ENCODE measurements around the gene SPDEF.

Gene SPDEF

GRCh38 chr6:34556031-34556471 lies at the start of gene SPDEF:
Gene SPDEF (minus strand): TSS chr6:34556329. CDS start chr6:34544455, 11,874 bp downstream.
- no peak for DNase-seq

GRCh38 chr6:34603707-34604106 lies 47.6 kb upstream of the SPDEF start:
- DNase-seq = no peak

DNA sequence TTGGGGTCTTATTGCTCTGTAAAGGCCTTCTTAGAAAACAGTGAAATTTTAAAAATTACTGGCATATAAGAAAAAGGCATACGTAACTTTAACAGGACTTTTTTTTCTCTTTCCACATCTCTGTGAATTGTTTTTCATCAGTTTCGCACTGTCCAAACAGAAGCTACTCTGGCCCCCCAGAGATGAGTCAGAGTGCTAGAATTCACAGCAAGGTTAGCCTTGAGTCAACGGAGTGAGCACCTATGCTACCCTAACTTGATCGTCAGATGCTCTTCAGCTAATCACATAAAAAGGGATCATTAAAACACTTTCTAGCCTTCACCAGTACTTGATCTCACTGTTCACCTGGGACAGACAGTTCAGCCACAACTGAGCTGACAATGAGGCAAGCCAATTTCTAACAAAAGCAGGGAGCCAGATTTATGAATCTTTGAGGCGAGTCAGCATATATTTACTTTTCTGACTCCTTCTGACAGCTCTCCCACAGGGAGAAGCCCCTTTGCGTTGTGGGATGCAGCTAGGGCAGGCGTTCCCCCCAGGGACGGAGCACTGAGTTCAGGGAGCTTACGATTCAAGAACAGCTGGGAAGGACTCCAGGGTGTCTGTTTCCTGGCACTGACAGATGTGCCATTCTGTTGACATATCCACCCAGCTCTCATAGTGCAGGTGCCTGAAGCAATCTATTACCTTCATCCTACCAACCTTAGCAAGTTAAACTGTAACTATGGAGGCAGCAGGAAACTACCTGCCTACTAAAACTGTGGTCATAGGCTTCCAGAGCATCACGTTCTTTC lies 46.4 kb upstream of the SPDEF start:
- peak; percentile 78 for DNase-seq

DNA sequence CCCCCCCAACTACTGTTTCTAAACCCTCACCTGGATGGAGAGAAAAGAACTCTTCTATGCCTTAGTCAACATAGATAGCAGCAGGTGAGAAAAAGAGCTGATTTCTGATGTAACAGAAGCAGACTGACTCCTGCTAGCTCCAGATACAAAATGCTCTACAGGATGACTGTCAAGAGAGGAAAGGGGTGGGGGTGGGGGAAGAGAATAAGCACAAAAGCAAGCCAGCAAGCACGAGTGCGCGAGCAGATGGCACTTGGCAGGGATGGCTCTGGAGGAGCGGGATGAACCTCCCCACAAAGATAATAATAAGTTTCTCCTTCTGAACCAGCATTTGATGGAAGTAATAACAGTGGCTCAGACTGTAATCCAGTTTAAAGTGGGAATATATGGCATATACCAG lies 45.6 kb upstream of the SPDEF start:
- peak; percentile 61 for DNase-seq

GRCh38 chr6:34600796-34601195 lies 44.7 kb upstream of the SPDEF start:
- DNase-seq = no peak

- DNase-seq = no peak
These were observed 44.0 kb upstream of the SPDEF start for GRCh38 chr6:34600101-34600500.

DNA sequence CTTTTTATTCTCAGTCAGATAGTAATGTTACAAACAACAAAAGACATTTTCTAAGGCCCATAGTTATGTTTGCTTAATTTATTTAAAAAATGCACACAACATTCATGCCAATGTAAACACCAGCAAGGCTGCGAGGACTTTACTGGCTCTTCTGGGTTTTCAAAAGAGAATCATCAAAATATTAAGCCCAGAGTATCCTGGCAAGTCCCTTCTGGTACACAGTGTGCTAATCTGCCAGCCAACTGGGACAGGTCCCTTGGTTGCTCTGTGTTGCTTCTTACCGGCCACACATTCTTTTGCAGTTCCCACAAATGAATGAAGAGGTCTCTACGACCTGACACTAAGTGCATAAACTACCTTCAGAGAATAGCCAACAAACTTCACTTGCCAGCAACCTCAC lies 42.6 kb upstream of the SPDEF start:
- no peak for DNase-seq

DNA sequence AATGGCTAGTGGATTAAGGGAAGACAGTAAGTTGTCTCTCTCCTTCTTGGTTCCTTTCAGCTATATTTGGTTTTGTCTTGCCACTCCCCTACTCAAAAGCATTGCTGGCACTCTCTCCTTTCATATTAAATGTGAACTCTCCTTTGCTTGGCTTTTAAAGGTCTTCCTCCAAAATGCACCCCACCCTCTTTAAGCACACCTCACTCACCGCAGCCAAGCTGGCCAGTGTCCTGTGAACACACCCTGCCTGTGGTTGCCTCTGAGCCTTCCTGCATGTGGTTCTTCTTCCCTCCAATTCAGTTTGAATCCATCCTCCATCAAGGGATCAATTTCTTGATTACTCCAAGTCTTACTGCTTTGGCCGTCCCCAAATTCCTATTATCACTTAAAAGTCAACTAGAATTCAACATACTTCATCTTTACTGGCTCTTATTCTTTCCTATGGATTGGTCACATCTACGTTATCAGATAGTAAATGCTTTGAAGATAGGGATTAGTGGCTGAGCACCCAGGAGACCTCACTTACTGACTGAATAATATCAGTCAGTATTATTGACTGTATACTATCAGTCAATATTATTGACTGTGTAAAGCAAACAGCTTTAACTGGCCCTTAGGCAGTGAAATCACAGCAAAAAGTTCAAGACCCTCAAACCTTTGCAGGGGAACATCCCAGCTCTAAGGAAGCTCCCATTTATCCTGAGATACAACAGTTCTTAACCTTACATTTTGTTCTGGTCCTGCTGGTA lies 41.6 kb upstream of the SPDEF start:
- DNase-seq = no peak

GRCh38 chr6:34596798-34597197 lies 40.7 kb upstream of the SPDEF start:
- no peak for DNase-seq

DNA sequence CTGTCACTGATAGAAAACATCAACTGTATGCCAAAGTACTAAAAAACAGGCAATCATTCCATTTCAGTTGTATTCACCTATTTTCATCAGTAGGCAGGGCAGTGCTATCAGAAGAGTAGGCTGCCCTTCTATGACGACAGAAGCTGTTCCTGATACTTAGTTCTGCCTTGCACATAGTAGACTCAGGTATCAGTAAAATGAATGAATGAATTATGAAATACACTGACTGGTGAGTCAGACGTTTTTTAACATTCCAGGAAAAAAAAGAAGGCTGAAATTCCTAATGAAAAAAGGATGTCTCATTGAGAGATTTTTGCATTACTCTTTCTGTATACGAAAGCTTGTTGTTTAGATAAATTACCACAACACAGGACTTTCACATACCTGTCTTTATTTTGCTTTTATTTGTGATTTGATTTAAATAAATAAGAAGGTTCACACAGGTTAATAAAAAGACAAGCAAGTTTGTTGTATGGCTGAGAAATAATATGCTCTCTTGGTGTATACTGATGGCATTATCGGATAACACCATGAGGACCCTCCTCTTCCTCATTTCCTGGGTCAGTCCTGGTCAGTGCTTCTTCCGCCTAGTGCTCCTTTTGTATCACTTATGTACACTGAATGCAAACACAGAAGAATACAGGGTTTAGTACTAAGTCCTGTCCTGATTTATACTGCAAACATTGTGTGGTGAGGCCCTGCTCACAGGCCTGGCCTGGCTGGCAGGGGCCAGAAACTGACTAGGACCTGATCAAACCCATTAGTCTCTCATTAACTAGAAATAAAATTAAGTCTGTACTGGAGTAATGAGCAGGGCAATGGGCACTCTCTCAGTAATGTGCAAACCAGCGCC lies 39.4 kb upstream of the SPDEF start:
- DNase-seq = no peak

DNA sequence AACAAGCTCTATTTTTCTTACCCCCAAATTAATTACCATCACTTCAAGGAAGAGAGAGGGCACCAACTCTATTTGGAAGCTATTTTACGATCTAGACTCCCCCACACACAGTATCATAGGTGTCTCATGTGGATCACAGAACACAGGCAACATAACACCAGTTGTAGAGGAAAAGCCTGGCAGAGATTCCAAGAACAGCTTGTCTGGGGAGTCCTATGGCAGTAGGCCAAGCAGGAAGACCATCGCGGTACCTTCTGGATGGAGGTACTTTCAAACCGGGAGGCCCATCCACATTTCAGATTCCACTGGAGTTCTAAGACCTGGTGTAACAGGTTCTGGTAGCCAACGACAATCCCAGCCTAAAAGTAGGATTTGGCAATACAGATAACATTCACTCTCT lies 37.6 kb upstream of the SPDEF start:
- DNase-seq = peak; percentile 13

DNA sequence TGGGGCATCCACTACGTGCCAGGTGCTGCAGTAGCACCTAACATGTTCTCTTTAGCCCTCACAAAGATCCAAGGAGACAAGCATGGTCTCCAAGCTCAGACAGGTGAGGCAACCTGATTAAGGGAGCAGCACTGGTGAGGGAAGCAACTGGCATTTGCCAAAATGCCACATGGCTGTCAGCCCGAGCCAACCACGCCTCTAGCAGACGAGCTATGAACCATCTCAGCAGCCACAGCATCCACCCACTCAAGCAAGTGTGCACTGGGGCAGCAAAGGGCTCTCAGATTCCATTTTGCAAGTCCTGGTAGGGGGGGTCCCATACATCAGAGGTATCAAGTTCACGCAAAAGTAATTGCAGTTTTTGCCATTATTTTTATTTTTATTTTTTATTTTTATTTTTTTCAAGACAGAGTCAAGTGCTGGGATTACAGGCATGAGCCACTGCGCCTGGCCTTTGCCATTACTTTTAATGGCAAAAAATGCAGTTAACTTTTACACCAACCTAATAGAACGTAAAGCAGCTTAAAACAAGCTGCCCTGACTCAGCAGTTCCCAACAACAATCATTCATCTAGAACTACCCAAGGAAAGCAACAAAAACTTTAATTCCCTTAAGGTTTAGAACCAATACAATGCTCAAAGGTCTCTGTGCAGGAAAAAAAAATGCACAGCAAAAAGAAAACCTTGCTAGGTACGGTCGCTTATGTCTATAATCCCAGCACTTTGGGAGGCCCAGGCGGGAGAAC lies 36.3 kb upstream of the SPDEF start:
- no peak for DNase-seq

DNA sequence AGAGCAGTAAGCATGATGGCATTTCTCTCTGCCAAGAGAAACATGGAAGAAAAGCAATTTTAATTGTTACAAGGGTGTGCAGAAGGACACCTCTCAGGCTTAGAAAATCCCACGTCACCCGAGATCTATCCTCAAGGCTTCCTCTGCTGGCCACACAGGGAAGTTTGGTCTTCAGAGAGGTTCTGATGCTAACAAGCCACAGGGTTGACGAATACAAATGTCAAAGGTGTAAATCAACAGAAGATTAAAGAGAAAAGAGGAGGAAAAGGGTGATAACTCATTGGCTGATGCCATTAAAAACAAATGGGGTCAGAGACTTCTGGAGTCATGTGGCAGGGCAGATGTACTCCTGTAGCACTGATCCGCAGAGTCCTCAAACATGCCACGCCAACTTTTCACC lies 33.6 kb upstream of the SPDEF start:
- DNase-seq = no peak

DNA sequence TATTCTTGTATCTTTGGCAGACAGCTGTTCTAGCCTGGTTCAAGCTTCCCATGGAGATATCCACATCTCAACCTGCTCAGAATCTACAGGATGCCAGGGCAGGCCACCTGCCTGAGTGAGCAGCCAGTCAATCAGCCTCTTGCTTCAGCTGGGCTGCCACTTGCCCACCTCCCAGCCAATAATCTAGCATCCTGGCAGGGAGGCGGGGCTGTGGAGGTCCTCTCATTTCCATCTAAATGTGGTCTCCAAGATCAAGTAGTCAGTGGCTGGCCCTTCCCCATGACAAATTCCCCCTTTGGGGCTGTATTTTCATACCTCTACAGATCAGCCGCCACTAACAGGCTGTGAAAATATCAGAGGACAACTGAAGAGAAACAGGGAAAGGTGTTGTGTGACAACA lies 33.0 kb upstream of the SPDEF start:
- DNase-seq = no peak

DNA sequence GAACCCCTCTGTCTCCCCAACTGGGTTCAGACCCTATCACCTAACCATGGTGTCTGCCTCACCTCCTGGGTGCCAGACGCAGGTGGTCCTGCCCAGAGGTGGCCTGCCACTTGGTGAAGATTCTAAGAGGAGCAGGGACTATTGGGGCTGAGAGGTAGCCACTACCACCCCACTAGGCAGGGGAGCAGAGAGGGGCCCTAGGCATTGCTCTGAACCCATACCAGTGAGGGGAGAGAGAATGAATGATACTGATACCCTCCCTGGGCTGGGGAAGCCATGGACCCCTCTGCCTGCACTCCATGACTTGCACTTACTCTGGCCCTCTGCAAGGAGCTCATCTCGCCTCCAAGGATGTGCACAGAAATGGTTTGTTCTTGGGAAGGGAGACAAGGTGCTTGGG lies 31.7 kb upstream of the SPDEF start:
- DNase-seq = no peak

- no peak for DNase-seq
These were observed 31.2 kb upstream of the SPDEF start for GRCh38 chr6:34587325-34587724.

DNA sequence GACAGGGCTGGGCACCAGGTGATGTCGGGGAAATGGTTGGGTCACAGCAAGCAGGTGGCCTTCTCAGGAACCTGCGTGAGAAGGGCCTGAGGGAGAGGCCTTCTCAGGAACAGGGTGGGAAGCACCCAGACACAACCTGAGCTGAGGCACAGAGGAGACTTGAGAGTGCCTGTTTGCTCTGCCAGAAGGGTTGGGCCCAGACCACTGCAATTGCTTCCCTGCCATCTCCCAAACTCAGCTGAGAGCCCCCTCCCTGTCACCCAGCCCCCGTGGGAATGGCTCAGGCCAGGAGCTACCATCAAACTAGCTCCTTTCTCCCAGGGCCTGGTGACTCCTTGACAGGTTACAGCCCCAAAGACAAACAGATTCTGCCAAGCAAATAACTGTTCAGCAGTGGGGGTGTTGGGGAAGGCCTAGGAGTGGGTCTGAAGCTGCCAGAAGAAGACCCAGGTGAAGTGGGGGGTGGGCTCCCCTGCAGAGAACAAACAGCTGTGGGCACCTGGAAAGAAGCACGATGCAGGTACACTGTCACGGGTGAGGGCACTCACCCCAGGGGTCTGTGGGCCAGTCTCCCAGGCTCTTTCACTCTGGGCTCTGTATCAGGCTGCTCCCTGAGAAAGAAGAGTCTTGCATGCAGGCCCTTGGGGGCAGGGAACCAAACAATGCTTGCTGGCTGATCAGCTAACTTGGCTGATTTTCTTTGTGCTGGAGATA lies 30.4 kb upstream of the SPDEF start:
- DNase-seq = no peak

- no peak for DNase-seq
These were observed 29.5 kb upstream of the SPDEF start for GRCh38 chr6:34585512-34586061.

DNA sequence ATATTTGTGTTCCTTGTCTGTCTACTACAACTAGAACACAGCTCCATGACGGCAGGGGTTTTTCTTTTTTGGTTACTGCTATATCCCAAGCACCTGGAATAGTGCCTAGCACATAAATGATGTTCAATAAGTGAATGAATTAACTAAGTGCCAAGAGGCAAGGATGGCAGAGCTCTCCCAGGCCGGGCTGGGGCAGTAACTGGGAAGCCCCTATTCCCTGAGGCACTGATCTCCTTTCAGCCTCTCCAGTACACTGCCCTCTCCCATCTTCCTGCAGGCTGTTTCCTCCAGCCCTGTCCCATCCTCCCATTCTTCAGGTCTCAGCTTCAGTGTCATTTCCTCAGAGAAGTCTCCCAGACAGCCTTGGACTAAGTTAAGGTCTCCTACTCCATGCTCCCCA lies 29.0 kb upstream of the SPDEF start:
- DNase-seq = no peak

DNA sequence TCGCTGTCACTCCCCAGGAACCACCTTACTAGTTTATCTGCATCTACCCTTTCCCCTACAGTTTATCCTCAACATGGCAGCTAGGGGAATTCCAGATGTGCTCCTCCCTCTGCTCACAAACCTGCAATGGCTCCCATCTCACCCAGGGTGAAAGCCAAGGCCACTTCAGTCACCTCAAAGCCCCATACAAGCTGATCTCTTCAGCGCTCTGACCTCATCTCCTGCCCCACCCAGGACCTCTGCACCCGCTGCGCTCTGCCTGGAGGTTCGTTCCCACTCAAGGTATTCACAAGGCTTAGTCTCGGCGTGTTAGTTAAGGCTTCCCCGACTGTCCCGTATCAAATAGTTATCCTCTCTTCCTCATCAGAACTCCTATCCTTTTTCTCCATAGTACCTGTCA lies 28.6 kb upstream of the SPDEF start:
- no peak for DNase-seq

DNA sequence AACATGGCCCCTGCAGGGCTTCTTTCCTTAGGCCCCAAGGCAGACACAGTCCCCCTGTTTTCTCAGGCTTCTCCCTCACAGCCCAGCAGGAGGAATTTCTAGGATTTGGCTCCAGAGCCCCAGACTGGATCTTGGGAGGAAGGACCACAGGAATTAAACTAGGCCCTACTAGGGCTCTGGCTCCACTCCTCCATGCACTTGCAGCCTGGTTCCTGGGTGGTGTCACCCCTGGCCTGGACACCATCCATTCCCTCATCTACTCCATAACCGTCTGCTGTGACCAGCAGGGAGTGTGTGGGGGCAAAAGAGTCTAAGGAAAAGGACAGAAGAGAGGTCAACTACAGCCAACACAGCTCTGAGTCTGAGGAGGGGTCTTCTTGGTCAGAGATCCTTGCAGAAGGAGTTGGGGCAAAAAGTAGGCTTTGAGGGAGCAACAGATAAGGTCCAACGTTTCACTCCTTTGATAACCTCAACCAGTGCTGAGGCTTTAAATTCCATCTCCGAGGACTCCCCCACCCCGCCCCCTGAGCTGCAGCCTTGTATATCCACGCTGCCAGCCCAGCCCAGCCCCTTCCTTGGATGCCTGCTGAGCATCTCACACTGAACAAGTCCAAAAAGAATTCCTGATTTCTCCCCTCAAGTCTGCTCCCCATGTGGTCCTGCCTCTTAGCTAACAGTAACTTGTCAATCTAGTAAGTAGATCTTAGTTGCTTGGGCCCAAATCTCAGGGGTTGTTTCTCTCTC lies 27.9 kb upstream of the SPDEF start:
- DNase-seq = no peak

All from DMS153 (cell line).